ENCODE results near the gene OTUB1. TPM values are rescaled to one million over a fixed set of nuclear protein-coding genes. Genes with fewer than 3 reads are reported as not detected.
"Not testable (repeated sequence)": the region's sequence is repeated elsewhere in the genome, so short reads cannot be mapped to it uniquely, and the experiment has no call there.

OTUB1 gene
- total RNA-seq, 2 experiments from 2014 or later: 94.8 to 102 TPM

DNA sequence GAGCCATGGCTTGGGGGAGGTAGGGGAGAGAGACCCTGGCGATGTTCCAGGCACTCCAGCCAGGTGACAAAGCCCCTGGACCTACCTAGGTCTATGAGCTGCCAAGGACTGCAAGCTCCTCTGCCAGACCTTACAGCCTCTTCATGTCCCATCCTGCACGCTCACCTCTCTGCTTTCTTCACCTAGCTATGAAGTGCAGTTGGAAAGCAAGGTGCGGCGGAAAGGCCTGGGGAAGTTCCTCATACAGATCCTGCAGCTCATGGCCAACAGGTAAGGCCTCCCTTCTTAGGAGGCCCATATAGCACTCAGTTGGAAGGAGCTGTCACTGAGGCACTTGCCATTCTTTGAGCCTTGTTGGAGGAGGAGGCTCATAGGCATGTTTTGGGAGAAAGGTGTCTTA is 33.7 kb upstream of the OTUB1 start:
- peak overlapping the region; percentile 55 for H3K4me3 Mint-ChIP-seq

DNA sequence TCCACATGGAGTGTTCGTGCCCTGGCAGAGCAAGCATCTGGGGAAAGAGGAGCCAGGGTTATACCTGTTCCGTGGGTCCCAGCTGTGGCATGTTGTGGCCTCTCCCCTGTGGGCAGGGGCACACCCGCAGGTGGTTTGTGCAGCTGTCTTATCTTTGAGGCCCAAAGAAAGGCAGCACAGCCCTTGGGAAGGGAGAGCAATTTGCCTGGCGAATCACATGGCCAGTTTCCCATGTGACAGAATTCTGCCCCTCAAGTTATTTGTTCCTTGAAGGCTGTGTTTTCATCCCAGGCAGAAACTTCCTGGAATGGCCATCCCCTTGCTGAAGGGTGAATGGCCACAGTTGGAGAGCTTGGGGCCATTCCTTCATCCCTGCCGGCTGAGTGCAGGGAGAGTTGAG is 28.2 kb upstream of the OTUB1 start:
- Mint-ChIP-seq H3K27ac (no peak overlapping the region), H3K36me3 (ENCODE audit: low read depth) (peaks cover 25% of the 10 kb centered on the region), H3K4me3 (no peak overlapping the region), H3K9me3 (no peaks in the 10 kb centered on the region), H3K27me3 (no peaks in the 10 kb centered on the region), H3K4me1 (peaks cover 29% of the 10 kb centered on the region)
- DNase-seq: no peak
- ChIA-PET CTCF (interaction anchor here (1.2 to 2.2 kb wide), 3 partner anchors 9 to 12 kb away, joined by 3 to 8 read pairs (median 7); no protein-coding TSS in a partner anchor), POLR2A (no interaction called here)

More for the DNA sequence above, 33.7 kb upstream of the OTUB1 start:
- Mint-ChIP-seq H3K4me1 (peaks cover 31% of the 10 kb centered on the region), H3K27me3 (no peaks in the 10 kb centered on the region), H3K9me3 (no peaks in the 10 kb centered on the region), H3K36me3 (ENCODE audit: low read depth) (peaks cover 43% of the 10 kb centered on the region), H3K27ac (peak overlapping the region; percentile 83)
- ChIA-PET POLR2A (interaction anchor here (0.5 kb wide), 1 partner anchor 26 kb away, joined by 3 read pairs; no protein-coding TSS in a partner anchor), CTCF (interaction anchor here (1.6 to 2.2 kb wide), 4 partner anchors 9 to 48 kb away, joined by 4 to 13 read pairs (median 5); no protein-coding TSS in a partner anchor)
- DNase-seq: no peak

DNA sequence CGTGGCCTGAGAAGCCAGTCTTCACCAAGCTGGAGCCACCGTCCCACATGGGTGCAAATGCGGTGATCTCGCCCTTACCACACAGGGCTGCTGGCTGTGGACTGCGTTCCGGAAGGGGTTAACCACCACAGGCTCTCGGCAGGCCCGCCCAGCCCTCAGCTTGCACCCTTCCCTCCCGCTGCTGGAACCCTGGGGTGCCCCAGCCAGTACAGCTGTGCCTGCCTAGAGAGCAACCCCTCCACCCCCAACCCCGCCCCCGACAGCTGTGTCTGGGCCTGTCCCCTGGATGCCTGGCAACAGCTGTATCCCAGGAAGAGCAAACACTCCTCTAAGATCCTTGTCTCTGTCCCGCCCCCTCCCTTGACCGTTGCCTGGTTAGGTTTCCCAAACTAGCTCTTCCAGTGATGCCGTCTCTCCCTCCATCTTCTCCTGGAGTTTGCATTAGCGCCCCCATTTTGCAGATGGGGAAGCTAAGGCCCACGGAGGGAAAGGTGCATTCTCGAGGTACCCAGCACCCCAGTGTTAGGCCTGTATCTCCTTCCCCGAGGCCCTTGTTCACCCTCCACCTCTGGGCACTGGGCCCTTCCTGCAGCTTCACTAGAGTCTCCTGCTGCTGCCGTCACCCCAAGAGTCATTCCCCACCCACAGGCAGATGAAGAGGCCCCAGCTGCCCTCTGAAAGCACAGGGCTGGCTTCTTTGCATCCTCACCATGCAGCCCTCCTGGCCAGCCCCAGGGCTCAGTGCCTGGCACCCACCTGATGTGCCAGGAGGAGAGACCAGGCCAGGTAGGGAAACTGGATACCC is 24.4 kb upstream of the OTUB1 start:
- H3K9me3 Mint-ChIP-seq: no peaks in the 10 kb centered on the region
- no peaks in the 10 kb centered on the region for H3K36me3 Mint-ChIP-seq (ENCODE audit: low read depth)
- H3K27ac Mint-ChIP-seq: no peak overlapping the region
- peaks cover 26% of the 10 kb centered on the region for H3K4me1 Mint-ChIP-seq
- ChIA-PET POLR2A (no interaction called here), CTCF (interaction anchor here (0.5 to 3.0 kb wide), 6 partner anchors 10 to 95 kb away, joined by 3 to 13 read pairs (median 4); no protein-coding TSS in a partner anchor)
- no peaks in the 10 kb centered on the region for H3K27me3 Mint-ChIP-seq
- peak; percentile 37 for DNase-seq
- H3K4me3 Mint-ChIP-seq: no peak overlapping the region

DNA sequence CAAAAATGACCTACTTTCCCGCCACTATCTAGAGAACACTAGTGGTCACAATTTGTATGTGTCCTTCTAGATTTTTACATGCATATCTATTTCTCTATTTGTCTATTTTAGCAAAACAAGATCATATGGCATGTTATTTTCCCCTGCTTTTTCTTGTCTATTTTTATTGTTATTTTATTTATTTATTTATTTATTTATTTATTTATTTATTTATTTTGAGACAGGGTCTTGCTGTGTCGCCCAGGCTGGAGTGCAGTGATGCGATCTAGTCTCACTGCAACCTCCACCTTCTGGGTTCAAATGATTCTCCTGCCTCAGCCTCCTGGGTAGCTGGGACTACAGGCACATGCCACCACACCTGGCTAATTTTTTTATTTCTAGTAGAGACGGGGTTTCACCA is 22.3 kb upstream of the OTUB1 start:
- CTCF ChIA-PET; H3K36me3 Mint-ChIP-seq (ENCODE audit: low read depth); H3K27me3 Mint-ChIP-seq; DNase-seq; H3K9me3 Mint-ChIP-seq; H3K27ac Mint-ChIP-seq; POLR2A ChIA-PET; H3K4me3 Mint-ChIP-seq: not testable (repeated sequence)
- peaks cover 20% of the 10 kb centered on the region for H3K4me1 Mint-ChIP-seq

DNA sequence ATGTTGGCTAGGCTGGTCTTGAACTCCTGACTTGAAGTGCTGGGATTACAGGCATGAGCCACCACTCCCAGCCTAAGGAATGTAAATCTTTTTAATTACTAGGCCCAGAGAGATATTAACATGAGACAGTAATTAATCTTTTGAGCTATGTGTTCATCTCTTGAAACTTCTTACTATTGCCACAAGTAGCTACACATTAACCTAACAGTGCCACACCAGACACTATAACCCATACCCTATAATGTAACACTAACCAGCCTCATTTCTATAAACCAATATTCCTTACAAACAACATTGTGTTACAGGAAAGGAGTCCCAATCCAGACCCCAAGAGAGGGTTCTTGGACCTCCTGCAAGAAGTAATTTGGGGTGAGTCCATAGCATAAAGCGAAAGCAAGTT is 19.8 kb upstream of the OTUB1 start:
- ChIA-PET CTCF (interaction anchor here (1.7 kb wide), 1 partner anchor 9 kb away, joined by 7 read pairs; no protein-coding TSS in a partner anchor), POLR2A (no interaction called here)
- H3K27me3 Mint-ChIP-seq: peaks cover 2% of the 10 kb centered on the region
- no peak for DNase-seq
- H3K9me3 Mint-ChIP-seq: no peaks in the 10 kb centered on the region
- no peak overlapping the region for H3K27ac Mint-ChIP-seq
- H3K4me1 Mint-ChIP-seq: peaks cover 8% of the 10 kb centered on the region
- H3K36me3 Mint-ChIP-seq (ENCODE audit: low read depth): no peaks in the 10 kb centered on the region
- no peak overlapping the region for H3K4me3 Mint-ChIP-seq

DNA sequence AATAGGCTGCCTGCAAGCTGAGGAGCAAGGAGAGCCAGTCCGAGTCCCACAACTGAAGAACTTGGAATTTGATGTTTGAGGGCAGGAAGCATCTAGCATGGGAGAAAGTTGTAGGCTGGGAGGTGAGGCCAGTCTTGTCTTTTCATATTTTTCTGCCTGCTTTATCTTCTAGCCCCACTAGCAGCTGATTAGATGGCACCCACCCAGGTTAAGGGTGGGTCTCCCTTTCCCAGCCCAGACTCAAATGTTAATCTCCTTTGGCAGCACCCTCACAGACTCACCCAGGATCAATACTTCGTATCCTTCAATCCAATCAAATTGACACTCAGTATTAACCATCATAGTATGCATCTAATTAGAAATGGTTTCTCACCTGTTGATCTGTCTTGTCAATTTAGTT is 16.8 kb upstream of the OTUB1 start:
- H3K27ac Mint-ChIP-seq: no peak overlapping the region
- ChIA-PET POLR2A (no interaction called here), CTCF (interaction anchor here (0.5 to 1.6 kb wide), 2 partner anchors 23 to 876 kb away, joined by 4 read pairs; no protein-coding TSS in a partner anchor)
- peaks cover 4% of the 10 kb centered on the region for H3K27me3 Mint-ChIP-seq
- peaks cover 2% of the 10 kb centered on the region for H3K9me3 Mint-ChIP-seq
- H3K4me1 Mint-ChIP-seq: peaks cover 8% of the 10 kb centered on the region
- no peak overlapping the region for H3K4me3 Mint-ChIP-seq
- no peak for DNase-seq
- peaks cover 9% of the 10 kb centered on the region for H3K36me3 Mint-ChIP-seq (ENCODE audit: low read depth)

DNA sequence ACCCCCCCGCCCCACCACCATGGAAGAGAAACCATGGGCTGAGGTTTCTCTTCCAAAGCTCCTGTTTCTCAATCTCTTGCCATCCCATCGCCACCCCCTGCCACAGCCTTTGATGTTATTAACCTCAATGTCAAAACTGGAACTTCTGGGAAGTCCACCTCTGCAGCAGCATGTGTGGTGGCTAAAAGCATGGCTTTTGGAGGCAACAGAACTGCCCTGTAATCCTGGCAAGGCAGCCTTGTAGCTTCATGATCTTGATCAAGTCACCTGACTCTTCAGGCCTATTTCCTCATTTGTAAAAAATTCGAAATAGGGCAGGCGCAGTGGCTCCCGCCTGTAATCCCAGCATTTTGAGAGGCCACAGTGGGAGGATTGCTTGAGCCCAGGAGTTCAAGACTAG is 15.3 kb upstream of the OTUB1 start:
- CTCF ChIA-PET: interaction anchor here (0.6 kb wide), 1 partner anchor 136 kb away, joined by 3 read pairs; no protein-coding TSS in a partner anchor
- H3K27me3 Mint-ChIP-seq: peaks cover 4% of the 10 kb centered on the region

DNA sequence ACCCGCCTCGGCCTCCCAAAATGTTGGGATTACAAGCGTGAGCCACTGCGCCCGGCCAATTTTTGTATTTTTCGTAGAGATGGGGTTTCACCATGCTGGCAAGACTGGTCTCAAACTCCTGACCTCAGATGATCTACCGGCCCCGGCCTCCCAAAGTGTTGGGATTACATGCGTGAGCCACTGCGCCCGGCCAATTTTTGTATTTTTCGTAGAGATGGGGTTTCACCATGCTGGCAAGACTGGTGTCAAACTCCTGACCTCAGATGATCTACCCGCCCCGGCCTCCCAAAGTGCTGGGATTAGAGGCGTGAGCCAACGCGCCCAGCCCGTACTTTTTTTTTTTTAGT is 12.4 kb upstream of the OTUB1 start:
- H3K27me3 Mint-ChIP-seq, POLR2A ChIA-PET, DNase-seq, H3K9me3 Mint-ChIP-seq: not testable (repeated sequence)
- H3K27ac Mint-ChIP-seq: peak overlapping the region; percentile 98
- H3K4me1 Mint-ChIP-seq: peaks cover 26% of the 10 kb centered on the region
- CTCF ChIA-PET: interaction anchor here (0.7 to 1.8 kb wide), 3 partner anchors 11 to 137 kb away, joined by 3 to 5 read pairs (median 3); no protein-coding TSS in a partner anchor
- H3K4me3 Mint-ChIP-seq: peak overlapping the region; percentile 100
- peaks cover 25% of the 10 kb centered on the region for H3K36me3 Mint-ChIP-seq (ENCODE audit: low read depth)

More for the DNA sequence above, 15.3 kb upstream of the OTUB1 start:
- Mint-ChIP-seq H3K36me3 (ENCODE audit: low read depth) (peaks cover 13% of the 10 kb centered on the region), H3K4me3 (no peak overlapping the region), H3K4me1 (peaks cover 11% of the 10 kb centered on the region), H3K27ac (no peak overlapping the region), H3K9me3 (peaks cover 2% of the 10 kb centered on the region)
- POLR2A ChIA-PET: no interaction called here
- no peak for DNase-seq

DNA sequence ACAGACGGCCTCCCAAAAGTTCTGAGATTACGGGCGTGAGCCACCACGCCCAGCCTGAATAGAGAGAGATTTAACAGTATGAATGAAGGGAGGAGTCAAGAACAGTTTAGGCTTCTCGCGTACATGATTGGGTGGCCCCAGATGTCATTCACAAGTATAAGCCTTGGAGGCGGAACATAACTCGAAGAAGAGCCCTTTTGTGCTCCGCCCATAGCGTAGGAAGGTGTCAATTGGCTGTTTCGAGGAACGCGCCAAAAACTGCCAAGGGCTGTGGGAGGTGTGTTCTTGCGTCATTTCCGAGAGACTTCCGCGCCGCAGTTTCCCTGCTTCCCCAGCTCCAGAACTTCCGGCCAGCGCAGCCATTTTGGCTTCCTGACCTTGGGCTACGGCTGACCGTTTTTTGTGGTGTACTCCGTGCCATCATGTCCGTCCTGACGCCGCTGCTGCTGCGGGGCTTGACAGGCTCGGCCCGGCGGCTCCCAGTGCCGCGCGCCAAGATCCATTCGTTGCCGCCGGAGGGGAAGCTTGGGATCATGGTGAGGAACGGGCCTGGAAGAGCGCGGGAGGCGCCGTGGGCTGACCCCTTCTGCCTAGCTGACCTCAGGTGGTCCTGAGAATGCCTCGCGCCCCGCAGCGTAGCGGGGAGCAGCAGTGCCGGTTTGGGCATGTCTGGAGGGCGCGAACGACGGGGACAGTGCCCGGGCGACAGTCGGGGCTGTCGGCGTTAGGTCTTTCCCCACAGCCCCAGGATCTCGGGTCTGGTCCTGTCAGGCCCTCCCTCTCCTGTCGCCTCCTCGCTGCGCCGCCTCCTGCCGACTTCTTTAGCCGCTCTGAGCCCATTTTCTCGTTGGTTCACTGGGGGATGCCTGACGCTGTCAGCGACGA is 11.7 kb upstream of the OTUB1 start, which contains the start of gene COX8A:
COX8A (plus strand) TSS at position 362 of the 885 bp plus-strand sequence; CDS start at position 423, 61 bp downstream.
- H3K4me1 Mint-ChIP-seq: peaks cover 26% of the 10 kb centered on the region
- peaks cover 25% of the 10 kb centered on the region for H3K36me3 Mint-ChIP-seq (ENCODE audit: low read depth)

DNA sequence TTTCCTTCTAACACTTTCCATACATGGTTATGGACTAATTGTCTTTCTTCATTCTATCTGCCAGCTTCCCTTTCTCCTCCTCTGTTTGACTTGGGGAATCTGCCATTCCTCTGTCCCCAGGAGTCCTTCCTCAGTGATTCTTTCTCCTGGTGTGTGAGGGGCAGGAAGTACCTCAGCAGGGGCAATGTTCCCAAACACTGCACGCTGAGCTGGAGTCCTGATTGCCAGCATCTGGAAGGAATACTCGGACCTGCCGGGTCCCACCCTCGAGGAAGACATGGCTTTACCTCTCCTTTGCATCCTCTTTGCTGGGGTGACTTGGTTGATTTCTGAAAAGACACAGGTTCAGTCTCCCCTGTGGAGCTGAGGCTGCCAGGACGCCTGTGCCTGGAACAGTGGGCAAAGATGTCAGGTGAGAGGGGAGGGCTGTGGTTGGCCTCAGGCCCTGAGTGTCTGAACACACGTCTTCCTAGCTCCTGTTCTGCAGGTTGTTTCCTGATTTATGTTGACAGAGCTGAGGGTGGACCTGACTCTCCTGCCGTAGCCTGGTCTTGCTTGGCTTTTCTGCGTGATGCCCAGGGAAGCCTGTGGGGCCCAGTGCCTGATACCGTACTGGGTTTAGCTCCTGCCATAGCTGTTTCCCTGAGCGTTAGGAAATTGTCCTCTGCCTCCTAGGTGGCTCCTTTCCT is 7.5 kb upstream of the OTUB1 start:
- Mint-ChIP-seq H3K27ac (no peak overlapping the region), H3K9me3 (peaks cover 2% of the 10 kb centered on the region), H3K27me3 (no peaks in the 10 kb centered on the region), H3K4me1 (peaks cover 31% of the 10 kb centered on the region), H3K36me3 (ENCODE audit: low read depth) (peaks cover 22% of the 10 kb centered on the region), H3K4me3 (no peak overlapping the region)
- ChIA-PET POLR2A (interaction anchor here (0.6 to 0.7 kb wide), 2 partner anchors 26 to 30 kb away, joined by 3 read pairs; no protein-coding TSS in a partner anchor), CTCF (interaction anchor here (0.6 to 0.7 kb wide), 2 partner anchors 10 to 12 kb away, joined by 3 read pairs; no protein-coding TSS in a partner anchor)
- DNase-seq: no peak

More for the DNA sequence above, 11.7 kb upstream of the OTUB1 start, which contains the start of gene COX8A:
- ChIA-PET CTCF (interaction anchor here (0.6 to 1.8 kb wide), 5 partner anchors 26 to 195 kb away, joined by 3 to 5 read pairs (median 3); no protein-coding TSS in a partner anchor), POLR2A (no interaction called here)
- peak; percentile 99 for DNase-seq
- peak within 1 kb of the TSS; percentile 98 for H3K27ac Mint-ChIP-seq
- peaks cover 2% of the 10 kb centered on the region for H3K9me3 Mint-ChIP-seq
- peak within 1 kb of the TSS; percentile 100 for H3K4me3 Mint-ChIP-seq
- peaks cover 1% of the 10 kb centered on the region for H3K27me3 Mint-ChIP-seq

DNA sequence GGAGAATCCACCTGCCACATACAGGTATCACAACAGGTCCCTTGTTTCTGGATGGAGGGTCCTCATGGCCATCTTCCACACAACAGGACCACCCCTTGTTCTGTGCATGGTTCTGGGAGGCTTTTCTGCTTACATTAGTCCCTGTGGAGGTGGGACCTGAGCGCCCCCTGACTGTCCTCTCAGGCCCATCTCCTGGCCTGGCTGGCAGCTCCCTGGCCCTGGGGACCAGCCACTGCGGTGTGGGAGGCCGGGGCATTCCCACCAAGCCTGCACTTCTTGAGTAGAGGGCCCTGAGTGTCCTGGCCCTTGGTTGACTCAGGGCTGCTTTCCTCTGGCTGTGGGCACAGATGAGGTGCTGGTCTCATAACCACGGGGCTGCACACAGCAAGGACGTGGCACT is 6.8 kb upstream of the OTUB1 start:
- Mint-ChIP-seq H3K9me3 (no peaks in the 10 kb centered on the region), H3K27ac (no peak overlapping the region), H3K4me3 (no peak overlapping the region), H3K4me1 (peaks cover 29% of the 10 kb centered on the region), H3K27me3 (no peaks in the 10 kb centered on the region), H3K36me3 (ENCODE audit: low read depth) (peaks cover 17% of the 10 kb centered on the region)
- DNase-seq: no peak
- POLR2A ChIA-PET: interaction anchor here (0.6 kb wide), 1 partner anchor 30 kb away, joined by 3 read pairs; no protein-coding TSS in a partner anchor
- CTCF ChIA-PET: interaction anchor here (0.6 to 0.7 kb wide), 3 partner anchors 11 to 109 kb away, joined by 3 read pairs; no protein-coding TSS in a partner anchor

DNA sequence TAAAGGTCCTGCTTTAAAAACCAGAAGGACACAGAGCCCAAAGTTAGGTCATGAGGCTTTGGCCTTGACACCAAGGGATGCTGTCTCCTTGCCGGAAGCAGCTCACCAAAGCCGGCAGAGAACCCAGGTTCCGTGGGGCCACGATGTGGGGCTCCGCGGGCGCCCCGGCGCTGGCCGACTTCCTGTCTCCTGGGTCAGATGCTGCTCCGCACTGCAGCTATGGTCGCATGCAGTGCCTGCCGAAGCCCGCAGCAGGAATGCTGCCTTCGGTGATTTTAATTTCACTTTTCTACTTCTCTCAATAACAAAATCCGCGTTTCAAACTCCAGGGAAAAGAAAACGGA is 454 bp upstream of the OTUB1 start:
- peak; percentile 73 for DNase-seq
- peak overlapping the region; percentile 97 for H3K27ac Mint-ChIP-seq
- H3K4me1 Mint-ChIP-seq: peaks cover 44% of the 10 kb centered on the region
- ChIA-PET POLR2A (interaction anchor here (0.6 kb wide), 2 partner anchors 8 to 200 kb away, joined by 3 to 4 read pairs; partner anchors contain the start of gene STIP1), CTCF (interaction anchor here (0.9 kb wide), 1 partner anchor 17 kb away, joined by 3 read pairs; no protein-coding TSS in a partner anchor)
- peaks cover 18% of the 10 kb centered on the region for H3K36me3 Mint-ChIP-seq (ENCODE audit: low read depth)
- H3K27me3 Mint-ChIP-seq: no peaks in the 10 kb centered on the region
- H3K9me3 Mint-ChIP-seq: no peaks in the 10 kb centered on the region
- H3K4me3 Mint-ChIP-seq: peak overlapping the region; percentile 95
